Measurements from ENCODE around the gene ABLIM2.

DNA sequence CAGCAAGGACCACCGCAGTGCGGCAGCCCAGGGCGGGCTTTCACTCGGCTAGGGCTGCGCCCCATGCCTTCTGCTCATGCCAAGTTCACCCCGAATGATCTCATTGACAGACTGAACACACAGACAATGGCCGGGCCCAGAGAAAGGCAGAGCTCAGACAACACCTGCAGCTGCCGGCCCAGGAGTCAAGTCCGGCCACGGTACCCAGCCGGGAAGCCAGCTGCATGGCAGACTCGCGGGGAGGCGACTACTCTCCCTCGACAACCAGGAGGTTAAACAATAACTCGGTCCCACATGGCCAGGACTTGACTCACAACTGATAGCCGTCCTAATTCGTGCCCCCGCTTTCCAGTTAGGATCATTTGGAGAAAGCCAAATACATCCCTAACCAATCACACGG, 50.4 kb downstream of the ABLIM2 start:
- TF ChIP-seq, protein P1, sequence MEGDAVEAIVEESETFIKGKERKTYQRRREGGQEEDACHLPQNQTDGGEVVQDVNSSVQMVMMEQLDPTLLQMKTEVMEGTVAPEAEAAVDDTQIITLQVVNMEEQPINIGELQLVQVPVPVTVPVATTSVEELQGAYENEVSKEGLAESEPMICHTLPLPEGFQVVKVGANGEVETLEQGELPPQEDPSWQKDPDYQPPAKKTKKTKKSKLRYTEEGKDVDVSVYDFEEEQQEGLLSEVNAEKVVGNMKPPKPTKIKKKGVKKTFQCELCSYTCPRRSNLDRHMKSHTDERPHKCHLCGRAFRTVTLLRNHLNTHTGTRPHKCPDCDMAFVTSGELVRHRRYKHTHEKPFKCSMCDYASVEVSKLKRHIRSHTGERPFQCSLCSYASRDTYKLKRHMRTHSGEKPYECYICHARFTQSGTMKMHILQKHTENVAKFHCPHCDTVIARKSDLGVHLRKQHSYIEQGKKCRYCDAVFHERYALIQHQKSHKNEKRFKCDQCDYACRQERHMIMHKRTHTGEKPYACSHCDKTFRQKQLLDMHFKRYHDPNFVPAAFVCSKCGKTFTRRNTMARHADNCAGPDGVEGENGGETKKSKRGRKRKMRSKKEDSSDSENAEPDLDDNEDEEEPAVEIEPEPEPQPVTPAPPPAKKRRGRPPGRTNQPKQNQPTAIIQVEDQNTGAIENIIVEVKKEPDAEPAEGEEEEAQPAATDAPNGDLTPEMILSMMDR (IDR thresholded peaks at IDR 0.05 in 4 of 5, conservative IDR thresholded peaks at IDR 0.05 in 1 of 5), result no peak
- TF ChIP-seq POLR2A (IDR thresholded peaks at IDR 0.05), result no peak

All from gastrocnemius medialis (tissue), 4 donors.